CD4-positive, alpha-beta T cell treated with Interleukin-12 subunit alpha and Interleukin-12 subunit beta, for 1 hour (primary cell): ENCODE data around the gene PDHA1.

Source experiments
- DNase-seq: peaks from one replicate; pipeline ENCODE4 v3.0.0-alpha.2; 2020

PDHA1 gene

DNA sequence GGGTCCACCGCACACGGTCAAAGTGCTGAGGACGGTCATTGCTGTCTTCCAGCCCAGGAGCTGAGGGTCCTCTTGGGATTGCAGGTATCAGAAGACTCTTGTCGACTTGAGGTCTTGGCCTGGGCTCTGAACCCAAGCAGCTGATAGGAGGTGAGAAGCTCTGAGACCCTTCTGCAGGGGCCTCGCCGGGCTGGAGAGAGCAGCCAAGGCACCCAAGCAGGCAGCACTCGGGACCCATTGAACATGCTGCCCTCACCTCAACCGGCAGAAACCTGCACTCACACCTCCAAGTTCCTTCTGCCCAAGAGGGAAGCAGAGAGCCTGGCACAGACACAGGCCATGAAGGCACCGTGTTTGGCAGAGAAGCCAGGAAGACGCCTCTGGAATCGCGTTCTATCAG lies 34.1 kb downstream of the PDHA1 start:
- DNase-seq = no peak

DNA sequence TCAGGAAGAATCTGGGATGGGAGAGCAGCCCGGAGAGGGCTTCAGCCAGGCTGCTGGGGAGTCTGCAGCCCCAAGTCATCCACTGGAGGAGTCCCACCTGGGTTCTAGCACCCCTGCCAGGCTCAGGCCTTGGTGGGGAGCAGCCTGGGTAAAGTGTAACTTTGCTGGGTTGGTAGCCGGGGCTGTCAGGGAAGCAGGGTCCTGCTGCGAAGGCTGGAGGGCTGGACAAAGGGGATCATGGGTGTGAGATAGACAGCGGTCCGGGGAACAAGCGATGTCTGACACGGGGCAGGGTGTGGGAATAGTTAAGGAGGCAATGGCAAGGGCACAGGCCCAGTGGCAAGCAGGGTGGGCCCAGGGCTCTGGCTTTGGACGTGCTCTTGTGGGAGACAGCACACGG lies 37.6 kb downstream of the PDHA1 start:
- DNase-seq = no peak

DNA sequence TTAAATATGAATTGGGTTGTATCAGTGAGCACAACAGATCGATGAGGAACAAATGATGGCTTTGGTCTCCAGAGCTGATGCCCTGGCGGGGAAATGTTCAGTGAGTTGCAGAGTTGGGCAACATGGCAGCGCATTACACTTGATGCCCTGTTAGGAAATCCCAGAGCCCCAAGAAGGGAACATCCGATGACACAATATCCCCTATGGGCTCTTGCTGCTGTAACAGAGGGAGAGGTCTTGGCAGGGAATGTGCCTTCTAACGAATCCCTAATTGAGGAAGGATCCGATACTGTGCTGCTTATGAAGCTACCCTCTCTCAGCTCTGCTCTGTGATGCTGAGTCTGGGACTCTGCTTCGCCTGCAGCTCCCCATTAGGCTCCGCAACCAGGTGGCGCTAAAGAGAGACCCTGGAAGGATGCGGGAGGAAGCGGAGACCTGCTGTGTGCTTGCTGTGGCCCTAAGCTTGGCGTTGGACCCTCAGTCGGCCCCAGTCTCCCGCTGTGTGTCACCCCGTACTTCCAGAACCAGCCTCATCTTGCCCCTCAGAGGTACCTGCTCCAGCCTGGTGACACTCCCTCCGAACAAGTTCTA lies 38.9 kb downstream of the PDHA1 start:
- DNase-seq = peak; percentile 44

DNA sequence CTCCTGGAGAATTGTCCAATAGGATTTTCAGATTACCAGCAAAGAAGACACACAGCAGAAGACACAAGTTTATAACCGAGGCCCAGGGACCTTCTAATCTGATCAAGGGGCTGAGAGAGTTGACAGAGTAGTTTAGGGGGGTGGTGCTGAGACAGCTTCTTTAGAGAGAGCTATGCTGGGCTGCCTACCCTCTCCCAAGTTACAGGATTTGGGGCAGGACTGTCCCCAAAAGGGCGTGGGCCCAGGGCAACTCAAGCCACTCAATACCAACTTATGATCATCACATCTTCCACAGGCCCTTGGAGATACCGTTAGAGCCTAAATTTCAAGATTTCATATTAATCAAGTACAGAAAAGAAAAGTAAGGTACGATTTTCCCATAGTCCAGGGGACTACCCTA lies 43.0 kb downstream of the PDHA1 start:
- DNase-seq = no peak

DNA sequence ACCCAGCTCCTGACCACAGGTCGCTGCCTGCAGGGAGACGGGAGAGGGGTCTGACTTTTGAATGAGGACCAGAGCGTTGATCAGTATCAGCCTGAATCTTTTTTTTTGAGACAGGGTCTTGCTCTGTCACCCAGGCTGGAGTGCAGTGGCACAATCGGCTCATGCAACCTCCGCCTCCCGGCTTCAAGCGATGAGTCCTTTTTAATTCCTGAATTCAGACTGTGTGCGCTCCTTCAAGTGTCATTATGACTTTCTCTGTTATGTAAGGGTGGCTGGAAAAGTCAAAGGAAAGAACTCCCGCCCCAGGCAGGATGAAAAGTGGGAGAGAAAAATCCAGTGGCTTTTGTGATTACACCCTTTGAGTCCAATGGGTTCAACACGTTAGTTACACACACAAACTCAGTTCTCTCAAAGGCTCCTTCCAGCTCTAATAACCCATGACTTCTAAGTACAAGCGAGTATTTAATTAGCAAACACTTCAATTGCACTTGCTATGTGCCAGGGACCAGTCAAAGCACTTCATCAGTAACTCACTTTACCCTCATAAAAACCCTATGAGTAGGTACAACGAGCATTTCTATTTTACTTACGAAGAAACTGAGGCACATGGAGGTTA lies 44.4 kb downstream of the PDHA1 start:
- no peak for DNase-seq

DNA sequence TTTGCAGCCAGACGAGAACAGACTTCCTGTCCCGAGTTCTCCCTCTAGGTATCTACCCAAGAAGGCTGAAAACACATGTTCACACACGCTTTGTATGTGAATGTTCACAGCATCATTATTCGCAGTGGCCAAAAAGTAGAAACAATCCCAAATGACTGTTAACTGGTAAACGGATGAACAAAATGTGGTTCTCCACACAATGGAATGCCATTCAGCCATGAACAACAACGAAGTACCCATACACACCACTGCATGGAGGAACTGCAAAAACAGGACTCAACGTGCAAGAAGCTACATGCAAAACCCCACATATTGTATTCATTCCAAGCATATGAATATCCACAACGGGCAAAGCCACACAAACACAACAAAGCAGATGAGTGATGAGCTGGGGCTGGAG lies 45.0 kb downstream of the PDHA1 start:
- DNase-seq = no peak

DNA sequence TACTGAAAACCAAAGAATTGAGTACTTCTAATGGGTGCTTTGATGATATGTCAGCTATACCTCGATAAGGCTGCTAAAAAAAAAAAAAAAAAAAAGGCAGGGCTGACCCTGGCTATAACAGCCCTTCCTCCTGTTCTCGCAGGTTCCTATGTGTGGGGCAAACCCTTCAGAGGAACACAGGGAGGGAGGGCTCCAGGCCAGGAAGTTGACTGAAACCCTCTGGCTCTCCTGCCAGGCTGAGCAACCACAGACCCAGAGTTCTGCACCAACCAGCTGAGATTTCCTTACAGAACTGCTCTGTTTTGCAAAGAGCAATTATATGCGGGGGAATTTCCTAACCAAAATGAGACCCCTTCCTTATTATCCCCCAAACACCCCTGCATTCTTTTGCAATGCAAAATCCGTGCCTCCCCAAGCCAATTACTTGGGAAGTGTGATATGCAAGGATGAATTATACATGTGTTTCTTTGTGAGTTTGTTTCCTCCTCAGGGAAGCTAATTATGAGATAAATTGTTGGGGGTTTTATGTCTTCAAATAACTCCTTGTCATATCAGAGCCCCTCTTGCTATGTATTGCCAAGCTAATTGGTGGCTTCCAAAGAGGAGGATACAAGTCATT lies 45.6 kb downstream of the PDHA1 start:
- no peak for DNase-seq

DNA sequence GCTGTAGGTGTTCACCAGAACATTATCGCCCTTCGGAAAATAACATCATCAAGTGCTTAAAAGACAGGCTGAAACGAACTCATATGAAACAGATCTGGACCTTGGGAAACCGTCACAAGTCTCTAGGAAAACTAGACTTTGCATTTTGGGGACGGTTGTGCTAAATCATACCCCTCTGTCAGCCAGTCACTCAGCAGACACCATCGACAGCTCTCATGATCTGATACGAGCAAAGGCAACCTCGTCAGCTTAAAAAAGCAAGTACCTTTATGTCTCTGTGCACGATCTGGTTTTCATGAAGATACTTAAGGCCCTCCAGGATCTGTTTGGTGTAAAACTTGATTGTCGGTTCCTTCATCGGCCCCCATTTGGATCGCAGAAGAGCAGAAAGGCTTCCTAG lies 48.4 kb downstream of the PDHA1 start:
- no peak for DNase-seq

DNA sequence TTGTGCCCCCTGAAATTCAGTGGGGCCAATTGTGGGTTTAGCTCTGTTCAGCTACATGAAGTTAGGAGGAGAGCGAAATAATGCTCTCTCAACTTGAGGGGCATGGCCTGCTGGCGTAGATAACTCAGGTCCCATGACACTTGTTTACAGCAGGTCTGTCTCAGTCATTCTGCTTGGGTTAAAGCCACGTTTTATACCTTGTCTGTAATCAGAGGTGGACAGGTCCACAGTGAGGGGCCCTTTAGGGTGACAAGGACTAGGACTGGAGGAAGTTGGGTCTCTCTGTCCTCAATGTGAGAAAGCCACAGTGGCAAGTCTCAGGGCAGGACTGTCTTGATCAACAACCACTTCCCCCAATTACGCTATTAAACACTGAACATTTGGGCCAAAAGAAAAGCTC lies 49.0 kb downstream of the PDHA1 start:
- DNase-seq = no peak

DNA sequence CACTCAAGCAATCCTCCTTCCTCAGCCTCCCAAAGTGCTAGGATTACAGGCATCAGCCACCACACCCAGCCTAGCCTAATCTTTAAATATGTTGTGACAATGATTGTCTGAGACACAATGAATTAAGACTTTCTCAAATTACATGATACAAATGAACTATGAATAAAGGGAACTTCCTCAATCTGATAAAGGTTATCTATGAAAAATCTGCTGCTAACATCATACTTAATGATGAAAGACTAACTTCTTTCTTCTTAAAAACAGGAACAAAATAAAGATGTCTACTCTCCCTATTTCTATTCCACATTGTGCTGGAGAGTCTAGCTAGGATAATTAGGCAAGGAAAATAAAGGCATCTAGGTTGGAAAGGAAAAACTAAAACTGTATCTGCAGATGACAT lies 60.0 kb downstream of the PDHA1 start:
- DNase-seq = no peak

DNA sequence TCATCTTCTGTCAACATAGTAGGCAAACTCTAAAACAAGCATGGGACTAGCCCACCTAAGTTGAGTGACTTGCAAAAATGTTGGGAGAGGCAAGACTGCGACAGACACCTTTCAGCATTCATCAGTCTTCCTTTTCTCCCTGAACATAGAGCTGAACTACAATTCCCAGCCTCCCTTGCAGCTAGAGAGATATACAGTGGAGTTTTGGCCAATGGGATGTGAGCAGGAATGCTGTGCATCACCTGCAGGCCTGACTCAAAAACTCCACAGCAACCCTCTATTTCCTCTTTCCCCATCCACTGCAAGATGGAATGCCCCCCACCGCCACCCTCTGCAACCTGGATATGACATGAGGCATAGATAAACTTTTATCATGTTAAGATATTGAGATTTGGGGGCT lies 66.5 kb downstream of the PDHA1 start:
- no peak for DNase-seq
